Stimulated activated naive CD8-positive, alpha-beta T cell treated with anti-CD3 and anti-CD28 coated beads, Interleukin-15, Interleukin-2, amounts not matched to agents 100 ng/mL and 50 ng/mL, for 24 hours (primary cell): ENCODE results near the gene RHBDD3.
"Not testable (repeated sequence)": the region's sequence is repeated elsewhere in the genome, so short reads cannot be mapped to it uniquely, and the experiment has no call there.

Experiments used
- H3K27ac Mint-ChIP-seq: one replicate; pipeline ENCODE4 v1.8.0; 2021; ENCODE audit warnings: mild to moderate bottlenecking, mixed read lengths
- H3K27me3 Mint-ChIP-seq: one replicate; pipeline ENCODE4 v1.8.0; 2021; ENCODE audit warnings: mixed read lengths
- H3K36me3 Mint-ChIP-seq: one replicate; pipeline ENCODE4 v1.8.0; 2021; ENCODE audit warnings: low read depth, mixed read lengths
- H3K4me1 Mint-ChIP-seq: one replicate; pipeline ENCODE4 v1.8.0; 2021; ENCODE audit warnings: low read depth, mixed read lengths
- H3K4me3 Mint-ChIP-seq: one replicate; pipeline ENCODE4 v1.8.0; 2021; ENCODE audit warnings: mild to moderate bottlenecking, mixed read lengths
- H3K9me3 Mint-ChIP-seq: one replicate; pipeline ENCODE4 v1.8.0; 2021; ENCODE audit warnings: mixed read lengths

Gene RHBDD3

GRCh38 chr22:29251981-29252911 is 15.5 kb downstream of the RHBDD3 start:
- Mint-ChIP-seq H3K4me3 (no peak overlapping the region), H3K27ac (no peak overlapping the region), H3K27me3 (no peaks in the 10 kb centered on the region), H3K4me1 (no peaks in the 10 kb centered on the region), H3K36me3 (no peaks in the 10 kb centered on the region), H3K9me3 (no peaks in the 10 kb centered on the region)

- no peak overlapping the region for H3K27ac Mint-ChIP-seq
- no peaks in the 10 kb centered on the region for H3K4me1 Mint-ChIP-seq
- H3K27me3 Mint-ChIP-seq, result no peaks in the 10 kb centered on the region
- H3K4me3 Mint-ChIP-seq, result no peak overlapping the region
- H3K36me3 Mint-ChIP-seq, result no peaks in the 10 kb centered on the region
- H3K9me3 Mint-ChIP-seq, result no peaks in the 10 kb centered on the region
Measured at GRCh38 chr22:29251265-29251664, 16.5 kb downstream of the RHBDD3 start.

- not testable (repeated sequence) for H3K4me1 Mint-ChIP-seq, H3K4me3 Mint-ChIP-seq, H3K9me3 Mint-ChIP-seq, H3K36me3 Mint-ChIP-seq, H3K27ac Mint-ChIP-seq
- peaks cover 15% of the 10 kb centered on the region for H3K27me3 Mint-ChIP-seq
Measured at GRCh38 chr22:29247891-29248290, 19.9 kb downstream of the RHBDD3 start.

- Mint-ChIP-seq H3K4me1 (no peaks in the 10 kb centered on the region), H3K27ac (no peak overlapping the region), H3K27me3 (peaks cover 25% of the 10 kb centered on the region), H3K4me3 (no peak overlapping the region), H3K36me3 (no peaks in the 10 kb centered on the region), H3K9me3 (peaks cover 7% of the 10 kb centered on the region)
Measured at GRCh38 chr22:29245626-29246385, 22.0 kb downstream of the RHBDD3 start.

GRCh38 chr22:29244785-29245625 is 22.8 kb downstream of the RHBDD3 start:
- H3K9me3 Mint-ChIP-seq, result peaks cover 7% of the 10 kb centered on the region
- H3K4me3 Mint-ChIP-seq, result no peak overlapping the region
- H3K36me3 Mint-ChIP-seq, result no peaks in the 10 kb centered on the region
- peaks cover 29% of the 10 kb centered on the region for H3K27me3 Mint-ChIP-seq
- no peaks in the 10 kb centered on the region for H3K4me1 Mint-ChIP-seq
- H3K27ac Mint-ChIP-seq, result no peak overlapping the region

- peaks cover 31% of the 10 kb centered on the region for H3K27me3 Mint-ChIP-seq
Measured at GRCh38 chr22:29243874-29244446, 23.8 kb downstream of the RHBDD3 start.

GRCh38 chr22:29240481-29240880 is 27.3 kb downstream of the RHBDD3 start:
- not testable (repeated sequence) for H3K4me3 Mint-ChIP-seq, H3K4me1 Mint-ChIP-seq, H3K36me3 Mint-ChIP-seq, H3K27ac Mint-ChIP-seq
- Mint-ChIP-seq H3K9me3 (peaks cover 10% of the 10 kb centered on the region), H3K27me3 (peaks cover 31% of the 10 kb centered on the region)

More at GRCh38 chr22:29243874-29244446, 23.8 kb downstream of the RHBDD3 start:
- Mint-ChIP-seq H3K4me1 (no peaks in the 10 kb centered on the region), H3K36me3 (no peaks in the 10 kb centered on the region), H3K27ac (no peak overlapping the region), H3K4me3 (no peak overlapping the region), H3K9me3 (peaks cover 10% of the 10 kb centered on the region)

- H3K36me3 Mint-ChIP-seq, result no peaks in the 10 kb centered on the region
- no peaks in the 10 kb centered on the region for H3K9me3 Mint-ChIP-seq
Measured at GRCh38 chr22:29233277-29233877, 34.4 kb downstream of the RHBDD3 start.

GRCh38 chr22:29231971-29232959 is 35.5 kb downstream of the RHBDD3 start:
- Mint-ChIP-seq H3K4me3 (no peak overlapping the region), H3K36me3 (no peaks in the 10 kb centered on the region), H3K9me3 (no peaks in the 10 kb centered on the region), H3K27me3 (peaks cover 3% of the 10 kb centered on the region), H3K4me1 (no peaks in the 10 kb centered on the region), H3K27ac (no peak overlapping the region)

More at GRCh38 chr22:29233277-29233877, 34.4 kb downstream of the RHBDD3 start:
- Mint-ChIP-seq H3K4me3 (no peak overlapping the region), H3K27ac (no peak overlapping the region), H3K27me3 (peaks cover 2% of the 10 kb centered on the region), H3K4me1 (no peaks in the 10 kb centered on the region)

GRCh38 chr22:29230972-29231875 is 36.6 kb downstream of the RHBDD3 start:
- peaks cover 3% of the 10 kb centered on the region for H3K27me3 Mint-ChIP-seq
- no peak overlapping the region for H3K4me3 Mint-ChIP-seq
- no peak overlapping the region for H3K27ac Mint-ChIP-seq
- no peaks in the 10 kb centered on the region for H3K36me3 Mint-ChIP-seq
- no peaks in the 10 kb centered on the region for H3K9me3 Mint-ChIP-seq
- H3K4me1 Mint-ChIP-seq, result no peaks in the 10 kb centered on the region

GRCh38 chr22:29226351-29226981 is 41.3 kb downstream of the RHBDD3 start:
- Mint-ChIP-seq H3K27me3 (peaks cover 3% of the 10 kb centered on the region), H3K36me3 (no peaks in the 10 kb centered on the region), H3K9me3 (no peaks in the 10 kb centered on the region), H3K4me3 (no peak overlapping the region), H3K4me1 (no peaks in the 10 kb centered on the region), H3K27ac (no peak overlapping the region)

GRCh38 chr22:29225422-29226090 is 42.2 kb downstream of the RHBDD3 start:
- Mint-ChIP-seq H3K27ac (no peak overlapping the region), H3K4me1 (no peaks in the 10 kb centered on the region), H3K27me3 (peaks cover 3% of the 10 kb centered on the region), H3K36me3 (no peaks in the 10 kb centered on the region), H3K4me3 (no peak overlapping the region), H3K9me3 (no peaks in the 10 kb centered on the region)
